Activated B cell treated with CpG ODN at 0.5 μM for 24 hours (primary cell): ENCODE measurements around the gene CHST8. TPM values are rescaled to one million over a fixed set of nuclear protein-coding genes. Genes with fewer than 3 reads are reported as not detected.

Experiments used
- ATAC-seq: fragments of 200-7000 bp; cut with Tn5 transposase; one replicate; pipeline ENCODE4 v1.10.0; 2021; ENCODE audit warnings: low read depth, mild to moderate bottlenecking, moderate library complexity
- CTCF ChIA-PET: fragments of 350-600 bp; sonication (Branson Sonifier 250); formaldehyde crosslinking; loops from one replicate; lab custom pipeline; 2021; ENCODE audit warnings: antibody characterized with exemption; lab: Charles Lee
- POLR2A ChIA-PET: fragments of 350-600 bp; sonication (Branson Sonifier 250); formaldehyde crosslinking; loops from one replicate; lab custom pipeline; 2021; ENCODE audit warnings: antibody characterized with exemption; lab: Charles Lee
- DNase-seq: peaks from one replicate; pipeline ENCODE4 v3.0.0; 2022
- H3K27ac Mint-ChIP-seq: one replicate; pipeline ENCODE4 v1.8.0; 2020; ENCODE audit warnings: mixed read lengths
- H3K27me3 Mint-ChIP-seq: one replicate; pipeline ENCODE4 v1.8.0; 2021; ENCODE audit warnings: mixed read lengths
- H3K36me3 Mint-ChIP-seq: one replicate; pipeline ENCODE4 v1.8.0; 2021; ENCODE audit warnings: low read depth, mixed read lengths
- H3K4me1 Mint-ChIP-seq: one replicate; pipeline ENCODE4 v1.8.0; 2021; ENCODE audit warnings: mixed read lengths
- H3K4me3 Mint-ChIP-seq: one replicate; pipeline ENCODE4 v1.8.0; 2020; ENCODE audit warnings: mild to moderate bottlenecking, mixed read lengths
- H3K9me3 Mint-ChIP-seq: one replicate; pipeline ENCODE4 v1.8.0; 2020; ENCODE audit warnings: mixed read lengths
- CTCF ChIP-seq: fragments of 200-600 bp; IDR thresholded peaks from one replicate; pipeline ENCODE4 v1.8.0; 2022; ENCODE audit warnings: antibody characterized with exemption, mild to moderate bottlenecking
- intact Hi-C: fragments of 100-400 bp; cut with micrococcal nuclease; formaldehyde crosslinking; loops from one replicate; pipeline ENCODE4 v1.15.1; 2024
- total RNA-seq: library from RNA; stranded (reverse); gene quantifications from 2 replicates; pipeline ENCODE4 v1.2.3, GENCODE V29; 2022

CHST8 gene
- total RNA-seq, 1 donor from 2014 or later = not detected

- Mint-ChIP-seq H3K4me3 (no peak overlapping the region), H3K9me3 (no peaks in the 10 kb centered on the region), H3K27ac (no peak overlapping the region), H3K36me3 (no peaks in the 10 kb centered on the region), H3K4me1 (no peaks in the 10 kb centered on the region), H3K27me3 (no peaks in the 10 kb centered on the region)
- CTCF ChIA-PET = no interaction called here
- intact Hi-C loops = no loop called here
- no peak for TF ChIP-seq CTCF
- ATAC-seq = no peak
- POLR2A ChIA-PET = interaction anchor here (0.5 kb wide), 1 partner anchor 15 kb away, joined by 5 read pairs; no protein-coding TSS in a partner anchor
- no peak for DNase-seq
These were observed 125.5 kb downstream of the CHST8 start for GRCh38 chr19:33747273-33747672.

- H3K4me3 Mint-ChIP-seq = no peak overlapping the region
- no peaks in the 10 kb centered on the region for H3K9me3 Mint-ChIP-seq
- ChIA-PET POLR2A (no interaction called here), CTCF (no interaction called here)
- no peaks in the 10 kb centered on the region for H3K27me3 Mint-ChIP-seq
- DNase-seq = no peak
- no peaks in the 10 kb centered on the region for H3K4me1 Mint-ChIP-seq
- no peaks in the 10 kb centered on the region for H3K36me3 Mint-ChIP-seq
- ATAC-seq = no peak
- intact Hi-C loops = no loop called here
- H3K27ac Mint-ChIP-seq = no peak overlapping the region
- TF ChIP-seq CTCF = no peak
These were observed 126.5 kb downstream of the CHST8 start for GRCh38 chr19:33748231-33748630.

- TF ChIP-seq CTCF = no peak
- H3K4me1 Mint-ChIP-seq = no peaks in the 10 kb centered on the region
- no peak for ATAC-seq
These were observed 127.3 kb downstream of the CHST8 start for GRCh38 chr19:33749016-33749415.

GRCh38 chr19:33749619-33750175 is 127.9 kb downstream of the CHST8 start:
- no peaks in the 10 kb centered on the region for H3K27me3 Mint-ChIP-seq

More at GRCh38 chr19:33749016-33749415, 127.3 kb downstream of the CHST8 start:
- no peaks in the 10 kb centered on the region for H3K27me3 Mint-ChIP-seq
- no peak overlapping the region for H3K4me3 Mint-ChIP-seq
- CTCF ChIA-PET = no interaction called here
- no peak for DNase-seq
- H3K36me3 Mint-ChIP-seq = no peaks in the 10 kb centered on the region
- no peaks in the 10 kb centered on the region for H3K9me3 Mint-ChIP-seq
- POLR2A ChIA-PET = no interaction called here
- intact Hi-C loops = no loop called here
- H3K27ac Mint-ChIP-seq = no peak overlapping the region

More at GRCh38 chr19:33749619-33750175, 127.9 kb downstream of the CHST8 start:
- no peak for DNase-seq
- CTCF ChIA-PET = no interaction called here
- ATAC-seq = no peak
- Mint-ChIP-seq H3K36me3 (no peaks in the 10 kb centered on the region), H3K4me1 (no peaks in the 10 kb centered on the region), H3K9me3 (no peaks in the 10 kb centered on the region), H3K4me3 (no peak overlapping the region), H3K27ac (no peak overlapping the region)
- intact Hi-C loops = no loop called here
- TF ChIP-seq CTCF = no peak
- POLR2A ChIA-PET = no interaction called here
